Activated CD4-positive, alpha-beta T cell treated with anti-CD3 and anti-CD28 coated beads, Interleukin-2, Interleukin-6, amounts not matched to agents 100 ng/mL and 50 ng/mL, durations not matched to agents 16 hours and 8 hours (primary cell): Measurements from ENCODE around the gene SPRR2B.
"Not testable (repeated sequence)": the region's sequence is repeated elsewhere in the genome, so short reads cannot be mapped to it uniquely, and the experiment has no call there.

Experiments used
- DNase-seq: peaks from one replicate; pipeline ENCODE4 v3.0.0-alpha.2; 2020

The SPRR2B gene

GRCh38 chr1:153032677-153033308 is 38.6 kb downstream of the SPRR2B start:
- peak; percentile 7 for DNase-seq

GRCh38 chr1:153032073-153032472 is 39.3 kb downstream of the SPRR2B start:
- DNase-seq, result no peak

GRCh38 chr1:153030895-153031294 is 40.5 kb downstream of the SPRR2B start, which contains the start of gene SPRR1B:
TSS of gene SPRR1B (plus strand) at chr1:153031203. CDS start at chr1:153032346, 1,143 bp downstream.
- DNase-seq, result no peak

GRCh38 chr1:153028766-153029165 is 42.6 kb downstream of the SPRR2B start:
- DNase-seq, result no peak

DNA sequence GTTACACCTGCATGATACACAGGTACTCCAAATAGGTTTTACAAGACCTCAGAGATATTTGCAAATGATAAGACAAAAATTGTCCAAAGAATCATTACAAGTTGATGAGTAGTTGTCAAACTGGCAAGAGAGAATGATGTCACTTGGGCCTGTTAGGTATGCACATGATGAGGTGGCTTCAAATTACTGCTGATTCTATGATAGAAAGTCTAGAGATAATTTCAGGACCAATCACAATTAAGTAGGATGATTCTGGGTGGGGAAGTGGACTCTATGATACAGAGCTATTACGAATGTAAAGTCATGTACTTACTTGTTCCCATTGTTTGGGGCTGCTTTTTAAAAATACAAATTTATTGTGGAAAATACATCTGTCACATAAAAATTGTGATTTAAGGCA is 45.6 kb downstream of the SPRR2B start:
- DNase-seq, result no peak

DNA sequence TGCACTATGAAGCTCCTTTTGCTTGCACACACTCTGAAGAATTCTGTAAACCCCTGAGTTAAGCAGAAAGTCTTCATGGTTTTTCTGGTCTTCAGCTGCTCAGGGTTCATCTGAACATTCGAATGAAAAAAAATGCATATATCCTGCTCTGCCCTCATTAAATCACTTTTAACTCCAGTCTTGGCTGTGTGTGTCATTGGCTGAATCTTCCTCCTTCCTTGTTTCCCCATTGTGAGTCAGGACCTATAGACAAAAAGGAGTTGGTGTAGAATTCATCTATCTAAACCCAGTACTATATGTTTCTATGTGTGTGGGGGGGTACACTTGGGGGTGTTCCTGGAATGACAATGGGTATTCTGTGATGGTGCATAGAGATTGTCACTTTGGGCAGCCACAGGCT is 47.0 kb downstream of the SPRR2B start:
- no peak for DNase-seq

GRCh38 chr1:153023109-153023508 is 48.3 kb downstream of the SPRR2B start:
- DNase-seq, result no peak

GRCh38 chr1:153022340-153022739 is 49.1 kb downstream of the SPRR2B start:
- DNase-seq, result not testable (repeated sequence)

DNA sequence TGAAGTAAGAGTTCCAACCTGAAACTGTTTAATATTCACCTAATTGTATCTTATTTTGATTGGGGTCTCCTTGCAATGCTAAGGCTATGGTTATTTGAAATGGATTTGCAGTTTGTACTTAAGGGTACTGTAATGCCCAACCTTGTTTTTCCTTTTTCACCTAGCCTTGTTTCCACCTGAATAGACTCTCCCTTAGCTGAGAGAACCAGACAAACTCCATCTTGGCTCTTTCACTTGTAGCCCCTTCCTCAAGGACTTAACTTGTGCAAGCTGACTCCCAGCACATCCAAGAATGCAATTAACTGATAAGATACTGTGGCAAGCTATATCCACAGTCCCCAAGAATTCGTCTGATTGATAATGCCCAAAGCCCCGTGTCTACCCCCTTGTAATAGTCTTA is 49.6 kb downstream of the SPRR2B start:
- DNase-seq, result not testable (repeated sequence)
